ENCODE measurements around the gene PKD2. TPM values are rescaled to one million over a fixed set of nuclear protein-coding genes. Genes with fewer than 3 reads are reported as not detected.

PKD2 gene
- polyA plus RNA-seq, 1 donor from 2014 or later = 54.8 TPM

DNA sequence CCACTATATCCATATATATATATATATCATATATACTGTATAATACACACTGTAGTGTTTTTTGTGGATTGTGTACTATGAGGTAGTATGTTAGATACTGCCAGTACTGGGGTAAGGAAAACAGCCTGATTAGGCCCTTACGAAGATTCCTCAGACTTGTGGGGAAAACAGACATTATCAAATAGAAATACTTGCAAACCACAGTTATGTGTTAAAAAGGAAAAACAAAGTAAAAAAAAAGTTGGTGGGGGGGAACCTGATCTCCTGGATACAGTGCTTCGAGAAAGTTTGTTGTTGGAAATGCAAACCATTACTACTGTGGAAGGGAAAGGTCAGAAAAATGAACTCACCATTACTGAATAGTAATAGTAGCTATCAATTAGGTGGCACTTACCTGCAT lies 53.0 kb downstream of the PKD2 start:
- no peaks in the 10 kb centered on the region for H3K79me2 ChIP-seq (replicated peaks; ENCODE audit: insufficient read depth, low read length)
- no peaks in the 10 kb centered on the region for H3K9me3 ChIP-seq (ENCODE audit: low read length)
- H3F3A ChIP-seq (ENCODE audit: insufficient read depth, low read length, poor library complexity, severe bottlenecking) = no peaks in the 10 kb centered on the region
- no peak overlapping the region for H3K4me3 ChIP-seq (ENCODE audit: low read length)
- H3K9ac ChIP-seq (ENCODE audit: low read length) = no peak overlapping the region
- no peak overlapping the region for H3K27ac ChIP-seq (ENCODE audit: low read length)
- no peak overlapping the region for H2AFZ ChIP-seq (ENCODE audit: low read depth, low read length)
- no peak overlapping the region for H3K4me2 ChIP-seq (ENCODE audit: low read length)
- H3K27me3 ChIP-seq (ENCODE audit: insufficient read depth, low read depth, low read length) = no peaks in the 10 kb centered on the region
- TF ChIP-seq RAD21 (conservative IDR thresholded peaks at IDR 0.05) = no peak
- H3K9me2 ChIP-seq (ENCODE audit: insufficient read depth, low read length) = no peaks in the 10 kb centered on the region
- peaks cover 25% of the 10 kb centered on the region for H3K36me3 ChIP-seq (ENCODE audit: insufficient read depth, low read length)
- H4K20me1 ChIP-seq (ENCODE audit: insufficient read depth) = no peaks in the 10 kb centered on the region

GRCh38 chr4:88062311-88062710 lies 54.9 kb downstream of the PKD2 start:
- no peaks in the 10 kb centered on the region for H4K20me1 ChIP-seq (ENCODE audit: insufficient read depth)
- no peaks in the 10 kb centered on the region for H3K9me2 ChIP-seq (ENCODE audit: insufficient read depth, low read length)
- H3K4me3 ChIP-seq (ENCODE audit: low read length) = no peak overlapping the region
- no peak overlapping the region for H2AFZ ChIP-seq (ENCODE audit: low read depth, low read length)
- TF ChIP-seq TAF1 (IDR thresholded peaks at IDR 0.05; ENCODE audit: low read depth) = no peak
- no peak for TF ChIP-seq RAD21 (conservative IDR thresholded peaks at IDR 0.05)
- H3K79me2 ChIP-seq (replicated peaks; ENCODE audit: insufficient read depth, low read length) = no peaks in the 10 kb centered on the region
- H3F3A ChIP-seq (ENCODE audit: insufficient read depth, low read length, poor library complexity, severe bottlenecking) = no peaks in the 10 kb centered on the region
- no peaks in the 10 kb centered on the region for H3K27me3 ChIP-seq (ENCODE audit: insufficient read depth, low read depth, low read length)
- no peak overlapping the region for H3K27ac ChIP-seq (ENCODE audit: low read length)
- peaks cover 25% of the 10 kb centered on the region for H3K36me3 ChIP-seq (ENCODE audit: insufficient read depth, low read length)
- no peaks in the 10 kb centered on the region for H3K9me3 ChIP-seq (ENCODE audit: low read length)
- no peak overlapping the region for H3K4me2 ChIP-seq (ENCODE audit: low read length)
- H3K9ac ChIP-seq (ENCODE audit: low read length) = no peak overlapping the region

GRCh38 chr4:88062843-88063242 lies 55.4 kb downstream of the PKD2 start:
- peaks cover 27% of the 10 kb centered on the region for H3K36me3 ChIP-seq (ENCODE audit: insufficient read depth, low read length)
- no peak overlapping the region for H3K4me3 ChIP-seq (ENCODE audit: low read length)
- no peak overlapping the region for H2AFZ ChIP-seq (ENCODE audit: low read depth, low read length)
- no peak overlapping the region for H3K27ac ChIP-seq (ENCODE audit: low read length)
- H3K9me3 ChIP-seq (ENCODE audit: low read length) = no peaks in the 10 kb centered on the region
- no peak overlapping the region for H3K9ac ChIP-seq (ENCODE audit: low read length)
- H3K4me2 ChIP-seq (ENCODE audit: low read length) = no peak overlapping the region
- H4K20me1 ChIP-seq (ENCODE audit: insufficient read depth) = no peaks in the 10 kb centered on the region
- no peaks in the 10 kb centered on the region for H3F3A ChIP-seq (ENCODE audit: insufficient read depth, low read length, poor library complexity, severe bottlenecking)
- H3K79me2 ChIP-seq (replicated peaks; ENCODE audit: insufficient read depth, low read length) = no peaks in the 10 kb centered on the region
- TF ChIP-seq EZH2 (IDR thresholded peaks at IDR 0.05; ENCODE audit: borderline replicate concordance, insufficient read depth, low read length, poor library complexity, severe bottlenecking) (no peak), POLR2AphosphoS5 (IDR thresholded peaks at IDR 0.05) (no peak), TAF1 (IDR thresholded peaks at IDR 0.05; ENCODE audit: low read depth) (no peak), CTCF (IDR thresholded peaks at IDR 0.05; ENCODE audit: poor library complexity, severe bottlenecking) (no peak), SMC3 (conservative IDR thresholded peaks at IDR 0.05; ENCODE audit: poor library complexity) (no peak), MXI1 (conservative IDR thresholded peaks at IDR 0.05; ENCODE audit: poor library complexity, severe bottlenecking) (no peak)
- TF ChIP-seq, protein P1, sequence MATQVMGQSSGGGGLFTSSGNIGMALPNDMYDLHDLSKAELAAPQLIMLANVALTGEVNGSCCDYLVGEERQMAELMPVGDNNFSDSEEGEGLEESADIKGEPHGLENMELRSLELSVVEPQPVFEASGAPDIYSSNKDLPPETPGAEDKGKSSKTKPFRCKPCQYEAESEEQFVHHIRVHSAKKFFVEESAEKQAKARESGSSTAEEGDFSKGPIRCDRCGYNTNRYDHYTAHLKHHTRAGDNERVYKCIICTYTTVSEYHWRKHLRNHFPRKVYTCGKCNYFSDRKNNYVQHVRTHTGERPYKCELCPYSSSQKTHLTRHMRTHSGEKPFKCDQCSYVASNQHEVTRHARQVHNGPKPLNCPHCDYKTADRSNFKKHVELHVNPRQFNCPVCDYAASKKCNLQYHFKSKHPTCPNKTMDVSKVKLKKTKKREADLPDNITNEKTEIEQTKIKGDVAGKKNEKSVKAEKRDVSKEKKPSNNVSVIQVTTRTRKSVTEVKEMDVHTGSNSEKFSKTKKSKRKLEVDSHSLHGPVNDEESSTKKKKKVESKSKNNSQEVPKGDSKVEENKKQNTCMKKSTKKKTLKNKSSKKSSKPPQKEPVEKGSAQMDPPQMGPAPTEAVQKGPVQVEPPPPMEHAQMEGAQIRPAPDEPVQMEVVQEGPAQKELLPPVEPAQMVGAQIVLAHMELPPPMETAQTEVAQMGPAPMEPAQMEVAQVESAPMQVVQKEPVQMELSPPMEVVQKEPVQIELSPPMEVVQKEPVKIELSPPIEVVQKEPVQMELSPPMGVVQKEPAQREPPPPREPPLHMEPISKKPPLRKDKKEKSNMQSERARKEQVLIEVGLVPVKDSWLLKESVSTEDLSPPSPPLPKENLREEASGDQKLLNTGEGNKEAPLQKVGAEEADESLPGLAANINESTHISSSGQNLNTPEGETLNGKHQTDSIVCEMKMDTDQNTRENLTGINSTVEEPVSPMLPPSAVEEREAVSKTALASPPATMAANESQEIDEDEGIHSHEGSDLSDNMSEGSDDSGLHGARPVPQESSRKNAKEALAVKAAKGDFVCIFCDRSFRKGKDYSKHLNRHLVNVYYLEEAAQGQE (IDR thresholded peaks at IDR 0.05; ENCODE audit: borderline replicate concordance) = no peak
- no peaks in the 10 kb centered on the region for H3K27me3 ChIP-seq (ENCODE audit: insufficient read depth, low read depth, low read length)
- no peaks in the 10 kb centered on the region for H3K9me2 ChIP-seq (ENCODE audit: insufficient read depth, low read length)

Data from neural cell (in vitro differentiated cells).